Right lobe of liver (tissue), 6 donors: Measurements from ENCODE around the gene DHX30. TPM values are rescaled to one million over a fixed set of nuclear protein-coding genes. Genes with fewer than 3 reads are reported as not detected.

ENCODE experiments used
- ATAC-seq, 4 donors: fragments of 200-7000 bp; cut with Tn5 transposase; one replicate each; pipeline ENCODE4 v1.9.1; 2020; ENCODE audit warnings: mild to moderate bottlenecking in 4 of 4, moderate library complexity in 4 of 4
- DNase-seq, 3 donors: peaks; one replicate each; pipeline ENCODE4 v3.0.0-alpha.2; 2020
- H3K27ac ChIP-seq, 3 donors: fragments of 200-600 bp; one replicate each; pipeline ENCODE4 v1.8.0; 2022
- H3K27me3 ChIP-seq, 2 donors: fragments of 200-600 bp; one replicate each; pipeline ENCODE4 v1.8.0; 2022
- H3K36me3 ChIP-seq, 4 donors: fragments of 200-600 bp; sonication (generic) in 1 of 4; one replicate each; pipeline versions ENCODE4 v1.5.1 to v1.8.0; 2017 to 2022; ENCODE audit warnings: control low read depth in 1 of 4
- H3K4me1 ChIP-seq, 4 donors: fragments of 200-600 bp; sonication (generic) in 1 of 4; one replicate each; pipeline versions ENCODE4 v1.5.1 to v1.8.0; 2017 to 2022; ENCODE audit warnings: control low read depth in 1 of 4
- H3K4me3 ChIP-seq, 3 donors: fragments of 200-600 bp; one replicate each; pipeline ENCODE4 v1.8.0; 2022
- H3K9me3 ChIP-seq, 4 donors: fragments of 200-600 bp; sonication (generic) in 1 of 4; one replicate each; pipeline versions ENCODE4 v1.5.1 to v1.8.0; 2017 to 2022; ENCODE audit warnings: control low read depth in 1 of 4
- CTCF ChIP-seq, 4 donors: fragments of 200-600 bp in 3 of 4; fragments of 450-650 bp in 1 of 4; IDR thresholded peaks; one replicate each; pipeline versions ENCODE4 v1.5.1 to v1.8.0; 2016 to 2022; ENCODE audit warnings: antibody characterized with exemption in 4 of 4, mild to moderate bottlenecking in 2 of 4
- POLR2A ChIP-seq: fragments of 450-650 bp; IDR thresholded peaks from one replicate; pipeline ENCODE4 v1.6.1; 2017; ENCODE audit warnings: antibody characterized with exemption, mild to moderate bottlenecking
- WGBS: methylation state at CpG from one replicate; pipeline ENCODE4 v1.1.6; 2018; ENCODE audit warnings: low coverage, low lambda C conversion rate; ENCODE audit not compliant: insufficient coverage; ENCODE audit errors: missing lambda C conversion rate; 5-methylcytosine and 5-hydroxymethylcytosine counted together
- intact Hi-C, 2 donors: fragments of 100-400 bp; cut with DNase I; formaldehyde crosslinking; loops; one replicate each; pipeline versions ENCODE4 v1.11.2 to v1.14.1; 2022
- total RNA-seq, 6 experiments: library from RNA; depleted of rRNA in 2 of 6; stranded (reverse); fragments of >200 nt in 2 of 6; fragmentation: NEBNext Ultra II Directional in 3 of 6; extraction: Animal tissue kit (Norgen Biotek cat#: 25700) in 3 of 6; gene quantifications; one replicate each; pipeline versions ENCODE4 v1.1.0 to v1.2.4, GENCODE V29; 2016 to 2023
- donor health status: DM: no; HTN: yes; CAD: no.
- donor health status: DM: no; HTN: no; CAD: no.
- donor health status: DM: no; HTN: no; CAD: no.
- donor health status: DM: no; HTN: yes; CAD: no.
- donor health status: DM: no; HTN: yes; CAD: no.

DHX30 gene
- total RNA-seq, 6 experiments from 2014 or later: 20.1 to 40.9 (median 28.7) TPM

GRCh38 chr3:47850564-47851410 lies 47.8 kb downstream of the DHX30 start:
- Histone ChIP-seq H3K27ac (no peak overlapping the region), H3K36me3 (peaks cover 0 to 70% (median 29%) of the 10 kb centered on the region in 4 donors), H3K27me3 (no peaks in the 10 kb centered on the region), H3K4me3 (no peak overlapping the region), H3K9me3 (no peaks in the 10 kb centered on the region), H3K4me1 (no peaks in the 10 kb centered on the region)
- no peak for ATAC-seq
- TF ChIP-seq POLR2A (no peak), CTCF (IDR thresholded peaks at IDR 0.05) (no peak)
- no peak for DNase-seq
- WGBS: 49% methylated on average over 7 of the region's 14 CpGs
- intact Hi-C loops: no loop called here

- H3K4me1 ChIP-seq: no peaks in the 10 kb centered on the region
- no peak overlapping the region for H3K27ac ChIP-seq
- ATAC-seq: no peak
- no peaks in the 10 kb centered on the region for H3K27me3 ChIP-seq
- H3K36me3 ChIP-seq: peaks cover 4 to 70% (median 29%) of the 10 kb centered on the region in 4 donors
- intact Hi-C loops: no loop called here
- no peak overlapping the region for H3K4me3 ChIP-seq
- WGBS: 91% methylated on average over 11 of the region's 12 CpGs
- H3K9me3 ChIP-seq: no peaks in the 10 kb centered on the region
- TF ChIP-seq POLR2A: no peak
- TF ChIP-seq CTCF (IDR thresholded peaks at IDR 0.05): no peak
- no peak for DNase-seq
Measured at GRCh38 chr3:47851888-47852603, 49.1 kb downstream of the DHX30 start.

GRCh38 chr3:47852604-47853602 lies 50.0 kb downstream of the DHX30 start:
- peaks cover 4 to 65% (median 26%) of the 10 kb centered on the region in 4 donors for H3K36me3 ChIP-seq
- intact Hi-C loops: no loop called here
- WGBS: 88% methylated on average over 15 of the region's 36 CpGs

More at GRCh38 chr3:47852604-47853602, 50.0 kb downstream of the DHX30 start:
- ATAC-seq: no peak
- Histone ChIP-seq H3K4me3 (no peak overlapping the region), H3K4me1 (no peaks in the 10 kb centered on the region), H3K27ac (no peak overlapping the region), H3K9me3 (no peaks in the 10 kb centered on the region), H3K27me3 (no peaks in the 10 kb centered on the region)
- DNase-seq: no peak
- TF ChIP-seq POLR2A: no peak
- no peak for TF ChIP-seq CTCF (IDR thresholded peaks at IDR 0.05)
